GM23338 (cell line): ENCODE measurements around the gene TMEM62.

Experiments
- CREB1 ChIP-seq: fragments of 250-450 bp; sonication (Bioruptor Pico); IDR thresholded peaks from 2 replicates; pipeline ENCODE4 v1.5.0; 2020; ENCODE audit warnings: low read depth, mild to moderate bottlenecking, moderate library complexity
- EZH2 ChIP-seq: fragments of 200-600 bp; sonication (generic); IDR thresholded peaks from one replicate; pipeline ENCODE4 v1.8.0; 2017; ENCODE audit warnings: antibody characterized with exemption, mild to moderate bottlenecking, low read depth; ENCODE audit not compliant: unreplicated experiment
- EZH2phosphoT487 ChIP-seq: fragments of 200-600 bp; sonication (generic); IDR thresholded peaks from one replicate; pipeline ENCODE4 v1.8.1; 2018; ENCODE audit warnings: antibody characterized with exemption; ENCODE audit not compliant: unreplicated experiment
- JUNB ChIP-seq: IDR thresholded peaks from one replicate; pipeline ENCODE4 v1.6.1; 2016; ENCODE audit warnings: antibody characterized with exemption; ENCODE audit not compliant: unreplicated experiment
- NANOG ChIP-seq: IDR thresholded peaks from 2 replicates; pipeline ENCODE4 v1.6.1; 2016; ENCODE audit warnings: antibody characterized with exemption, borderline replicate concordance
- POLR2AphosphoS5 ChIP-seq: IDR thresholded peaks from 2 replicates; pipeline ENCODE4 v1.6.1; 2016; ENCODE audit warnings: antibody characterized with exemption, low read depth
- REST ChIP-seq: IDR thresholded peaks from one replicate; pipeline ENCODE4 v1.6.1; 2018; ENCODE audit warnings: antibody characterized with exemption; ENCODE audit not compliant: unreplicated experiment
- STAT1 ChIP-seq: IDR thresholded peaks from one replicate; pipeline ENCODE4 v1.6.1; 2016; ENCODE audit warnings: antibody characterized with exemption; ENCODE audit not compliant: unreplicated experiment
- TF ChIP-seq, protein P1 (sequence below), 2 experiments: fragments of 200-600 bp in 1 of 2; sonication (generic) in 1 of 2; conservative IDR thresholded peaks; 2 replicates each; pipeline versions ENCODE4 v1.5.1 to v1.6.1; 2016 to 2017; ENCODE audit warnings: antibody characterized with exemption in 2 of 2, low read depth in 2 of 2, mild to moderate bottlenecking in 2 of 2, moderate library complexity in 1 of 2

- TF ChIP-seq, protein P1, sequence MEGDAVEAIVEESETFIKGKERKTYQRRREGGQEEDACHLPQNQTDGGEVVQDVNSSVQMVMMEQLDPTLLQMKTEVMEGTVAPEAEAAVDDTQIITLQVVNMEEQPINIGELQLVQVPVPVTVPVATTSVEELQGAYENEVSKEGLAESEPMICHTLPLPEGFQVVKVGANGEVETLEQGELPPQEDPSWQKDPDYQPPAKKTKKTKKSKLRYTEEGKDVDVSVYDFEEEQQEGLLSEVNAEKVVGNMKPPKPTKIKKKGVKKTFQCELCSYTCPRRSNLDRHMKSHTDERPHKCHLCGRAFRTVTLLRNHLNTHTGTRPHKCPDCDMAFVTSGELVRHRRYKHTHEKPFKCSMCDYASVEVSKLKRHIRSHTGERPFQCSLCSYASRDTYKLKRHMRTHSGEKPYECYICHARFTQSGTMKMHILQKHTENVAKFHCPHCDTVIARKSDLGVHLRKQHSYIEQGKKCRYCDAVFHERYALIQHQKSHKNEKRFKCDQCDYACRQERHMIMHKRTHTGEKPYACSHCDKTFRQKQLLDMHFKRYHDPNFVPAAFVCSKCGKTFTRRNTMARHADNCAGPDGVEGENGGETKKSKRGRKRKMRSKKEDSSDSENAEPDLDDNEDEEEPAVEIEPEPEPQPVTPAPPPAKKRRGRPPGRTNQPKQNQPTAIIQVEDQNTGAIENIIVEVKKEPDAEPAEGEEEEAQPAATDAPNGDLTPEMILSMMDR (conservative IDR thresholded peaks at IDR 0.05; ENCODE audit: low read depth in 2 of 2), result no peak
- no peak for TF ChIP-seq STAT1
- no peak for TF ChIP-seq EZH2
- no peak for TF ChIP-seq EZH2phosphoT487
- TF ChIP-seq POLR2AphosphoS5, result no peak
- no peak for TF ChIP-seq CREB1 (CRISPR knock-in tag)
- TF ChIP-seq REST, result no peak
- no peak for TF ChIP-seq JUNB
- TF ChIP-seq NANOG, result no peak
These were observed 26.9 kb upstream of the TMEM62 start for GRCh38 chr15:43106486-43106829.
